Mammary epithelial cell (primary cell): ENCODE results near the gene ITGA2.

Experiments
- CTCF ChIP-seq, 2 donors: IDR thresholded peaks in 1 of 2; conservative IDR thresholded peaks in 1 of 2; 2 replicates each; pipeline ENCODE4 v1.5.1; 2011 to 2012; ENCODE audit warnings: inconsistent platforms in 2 of 2, low read length in 2 of 2, mild to moderate bottlenecking in 2 of 2, control low read depth in 1 of 2, low read depth in 1 of 2; ENCODE audit not compliant: insufficient read depth in 1 of 2; ENCODE audit errors: extremely low read depth in 1 of 2
- EZH2 ChIP-seq: IDR thresholded peaks from 2 replicates; pipeline ENCODE4 v1.6.1; 2012; ENCODE audit warnings: low read length, inconsistent platforms, borderline replicate concordance

GRCh38 chr5:52995914-52996313 lies 6.8 kb downstream of the ITGA2 start:
- TF ChIP-seq CTCF (conservative IDR thresholded peaks at IDR 0.05 in 1 of 2, IDR thresholded peaks at IDR 0.05 in 1 of 2; ENCODE audit: extremely low read depth in 1 of 2, insufficient read depth in 1 of 2, low read depth in 1 of 2, low read length in 2 of 2) (no peak), EZH2 (no peak)
